ENCODE data around the gene R3HDM4.

DNA sequence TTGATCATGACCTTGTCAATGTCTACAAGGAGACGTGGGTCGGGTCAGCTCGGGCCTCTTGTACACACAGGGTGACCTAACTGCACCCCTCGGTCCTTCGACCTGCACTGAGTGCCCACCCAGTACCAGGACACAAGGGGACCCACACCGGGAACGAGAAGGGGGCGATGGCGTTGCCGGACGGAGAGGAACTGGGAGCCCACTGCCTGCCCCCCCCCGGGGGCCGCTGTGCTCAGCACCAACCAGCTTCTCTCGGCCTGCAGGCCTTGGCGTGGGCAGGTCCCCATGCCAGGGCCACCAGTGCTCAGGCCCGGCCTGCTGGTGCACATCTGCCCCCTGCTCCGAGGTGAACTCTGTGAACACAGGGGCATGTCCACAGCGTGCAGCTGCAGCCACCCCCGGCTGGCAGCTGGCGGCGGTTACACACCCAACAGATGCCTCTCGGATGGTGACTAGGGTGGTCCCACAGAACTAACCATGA, 39.4 kb downstream of the R3HDM4 start:
- TF ChIP-seq, protein P1, sequence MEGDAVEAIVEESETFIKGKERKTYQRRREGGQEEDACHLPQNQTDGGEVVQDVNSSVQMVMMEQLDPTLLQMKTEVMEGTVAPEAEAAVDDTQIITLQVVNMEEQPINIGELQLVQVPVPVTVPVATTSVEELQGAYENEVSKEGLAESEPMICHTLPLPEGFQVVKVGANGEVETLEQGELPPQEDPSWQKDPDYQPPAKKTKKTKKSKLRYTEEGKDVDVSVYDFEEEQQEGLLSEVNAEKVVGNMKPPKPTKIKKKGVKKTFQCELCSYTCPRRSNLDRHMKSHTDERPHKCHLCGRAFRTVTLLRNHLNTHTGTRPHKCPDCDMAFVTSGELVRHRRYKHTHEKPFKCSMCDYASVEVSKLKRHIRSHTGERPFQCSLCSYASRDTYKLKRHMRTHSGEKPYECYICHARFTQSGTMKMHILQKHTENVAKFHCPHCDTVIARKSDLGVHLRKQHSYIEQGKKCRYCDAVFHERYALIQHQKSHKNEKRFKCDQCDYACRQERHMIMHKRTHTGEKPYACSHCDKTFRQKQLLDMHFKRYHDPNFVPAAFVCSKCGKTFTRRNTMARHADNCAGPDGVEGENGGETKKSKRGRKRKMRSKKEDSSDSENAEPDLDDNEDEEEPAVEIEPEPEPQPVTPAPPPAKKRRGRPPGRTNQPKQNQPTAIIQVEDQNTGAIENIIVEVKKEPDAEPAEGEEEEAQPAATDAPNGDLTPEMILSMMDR (IDR thresholded peaks at IDR 0.05): no peak
- no peak for TF ChIP-seq POLR2A (IDR thresholded peaks at IDR 0.05)
